A549 (cell line): ENCODE data around the gene HNRNPAB. TPM values are rescaled to one million over a fixed set of nuclear protein-coding genes. Genes with fewer than 3 reads are reported as not detected.

Experiments
- ATAC-seq, 2 experiments: fragments of 200-7000 bp in 1 of 2; fragments of >200 bp in 1 of 2; cut with Nextera tagmentation in 1 of 2; cut with Tn5 transposase in 1 of 2; 3 replicates each; pipeline versions ENCODE4 v1.8.0 to v1.9.1; 2018 to 2020; ENCODE audit warnings: mild to moderate bottlenecking in 1 of 2, moderate library complexity in 1 of 2
- CTCF ChIA-PET: fragments of 300-600 bp; sonication (Branson Sonifier 250); formaldehyde crosslinking; extraction: SDS; loops from one replicate; lab custom pipeline; 2021; ENCODE audit warnings: antibody characterized with exemption, inconsistent platforms; lab: Yijun Ruan, JAX
- POLR2A ChIA-PET: fragments of 350-600 bp; formaldehyde crosslinking; extraction: SDS; loops from one replicate; lab custom pipeline; 2021; ENCODE audit warnings: antibody characterized with exemption, inconsistent platforms; lab: Yijun Ruan, JAX
- DNase-seq, 2 experiments: peaks; one replicate each; pipeline versions ENCODE4 v3.0.0 to v3.0.0-alpha.2; 2011 to 2016; ENCODE audit warnings: low read depth in 1 of 2, low spot score in 1 of 2
- FAIRE-seq: peaks from 2 replicates; lab custom pipeline; 2011; peaks lifted over from hg19 to GRCh38; lab: Jason Lieb, UNC
- H3K27ac ChIP-seq, 2 experiments: fragments of >200 bp; sonication (Bioruptor Twin); formaldehyde crosslinking; 3 replicates each; pipeline ENCODE4 v1.5.1; 2016 to 2017
- H3K4me1 ChIP-seq: fragments of >200 bp; sonication (Bioruptor Twin); formaldehyde crosslinking; 3 replicates; pipeline ENCODE4 v1.6.1; 2016
- H3K4me2 ChIP-seq: fragments of >200 bp; sonication (Bioruptor Twin); formaldehyde crosslinking; 3 replicates; pipeline ENCODE4 v1.6.1; 2016
- H3K4me3 ChIP-seq: fragments of >200 bp; sonication (Bioruptor Twin); formaldehyde crosslinking; 3 replicates; pipeline ENCODE4 v1.5.1; 2016
- H3K9me3 ChIP-seq: fragments of >200 bp; sonication (Bioruptor Twin); formaldehyde crosslinking; 3 replicates; pipeline ENCODE4 v1.6.1; 2016
- CBX2 ChIP-seq: fragments of 200-600 bp; sonication (generic); IDR thresholded peaks from 2 replicates; pipeline ENCODE4 v1.6.1; 2016; ENCODE audit warnings: low read depth, mild to moderate bottlenecking, borderline replicate concordance
- CBX8 ChIP-seq: fragments of 200-600 bp; sonication (generic); IDR thresholded peaks from 2 replicates; pipeline ENCODE4 v1.6.1; 2016
- EHMT2 ChIP-seq: fragments of 200-600 bp; sonication (generic); IDR thresholded peaks from 2 replicates; pipeline ENCODE4 v1.6.1; 2016; ENCODE audit warnings: antibody characterized with exemption, low read depth, mild to moderate bottlenecking, moderate library complexity
- EP300 ChIP-seq, 2 experiments: fragments of >200 bp; sonication (Bioruptor Twin); formaldehyde crosslinking; IDR thresholded peaks; 2 replicates in 1 of 2; 3 replicates in 1 of 2; pipeline ENCODE4 v1.6.1; 2016 to 2017
- FOSL2 ChIP-seq, 2 experiments: fragments of 450-650 bp in 1 of 2; fragments of >200 bp in 1 of 2; sonication (Bioruptor Twin) in 1 of 2; formaldehyde crosslinking; IDR thresholded peaks; 2 replicates each; pipeline versions ENCODE4 v1.5.0 to v1.6.1; 2016 to 2020; ENCODE audit warnings: mild to moderate bottlenecking in 1 of 2, moderate library complexity in 1 of 2
- FOXS1 ChIP-seq: fragments of 250-450 bp; sonication (Bioruptor Pico); IDR thresholded peaks from 2 replicates; pipeline ENCODE4 v1.5.0; 2020; ENCODE audit warnings: mild to moderate bottlenecking, moderate library complexity
- GATA3 ChIP-seq: IDR thresholded peaks from 2 replicates; pipeline ENCODE4 v1.6.1; 2012; ENCODE audit warnings: borderline replicate concordance
- HEYL ChIP-seq: fragments of 250-450 bp; sonication (Bioruptor Pico); IDR thresholded peaks from 2 replicates; pipeline ENCODE4 v1.8.0; 2021; ENCODE audit warnings: mild to moderate bottlenecking, moderate library complexity
- HOXA7 ChIP-seq: fragments of 250-450 bp; sonication (Bioruptor Pico); IDR thresholded peaks from 2 replicates; pipeline ENCODE4 v1.5.0; 2020; ENCODE audit warnings: mild to moderate bottlenecking, moderate library complexity
- JUN ChIP-seq, 2 experiments: fragments of >200 bp; sonication (Bioruptor Twin); formaldehyde crosslinking; IDR thresholded peaks; 2 replicates in 1 of 2; 3 replicates in 1 of 2; pipeline ENCODE4 v1.6.1; 2016 to 2017
- KDM1A ChIP-seq: fragments of 200-600 bp; sonication (generic); IDR thresholded peaks from 2 replicates; pipeline ENCODE4 v1.6.1; 2016; ENCODE audit warnings: low read depth, mild to moderate bottlenecking
- MAFK ChIP-seq: fragments of 450-650 bp; IDR thresholded peaks from 2 replicates; pipeline ENCODE4 v1.6.1; 2014; ENCODE audit not compliant: partially characterized antibody
- MAZ ChIP-seq: fragments of 150-350 bp; IDR thresholded peaks from 2 replicates; pipeline ENCODE4 v1.6.1; 2014; ENCODE audit warnings: antibody characterized with exemption, low read depth, low read length, borderline replicate concordance
- MYC ChIP-seq: IDR thresholded peaks from 2 replicates; pipeline ENCODE4 v1.6.1; 2012; ENCODE audit warnings: mild to moderate bottlenecking, inconsistent platforms, low read length, improper control_type of control experiment, borderline replicate concordance
- POLR2AphosphoS2 ChIP-seq: conservative IDR thresholded peaks from 2 replicates; pipeline ENCODE4 v1.6.1; 2012; ENCODE audit warnings: low read length, improper control_type of control experiment, inconsistent platforms
- RAD21 ChIP-seq, 2 experiments: fragments of >200 bp in 1 of 2; sonication (Bioruptor Twin) in 1 of 2; formaldehyde crosslinking in 1 of 2; IDR thresholded peaks in 1 of 2; conservative IDR thresholded peaks in 1 of 2; 2 replicates in 1 of 2; 3 replicates in 1 of 2; pipeline ENCODE4 v1.6.1; 2012 to 2018; ENCODE audit warnings: inconsistent platforms in 1 of 2
- RCOR1 ChIP-seq: fragments of 150-350 bp; IDR thresholded peaks from 2 replicates; pipeline ENCODE4 v1.6.1; 2014; ENCODE audit warnings: antibody characterized with exemption, low read length, low read depth
- RFX5 ChIP-seq: fragments of 450-650 bp; IDR thresholded peaks from 2 replicates; pipeline ENCODE4 v1.7.1; 2014; ENCODE audit warnings: antibody characterized with exemption, mild to moderate bottlenecking, moderate library complexity
- TFCP2L1 ChIP-seq: fragments of 250-450 bp; sonication (Bioruptor Pico); IDR thresholded peaks from 2 replicates; pipeline ENCODE4 v1.5.0; 2021; ENCODE audit warnings: mild to moderate bottlenecking
- ZFP36 ChIP-seq: fragments of 450-650 bp; IDR thresholded peaks from 2 replicates; pipeline ENCODE4 v1.6.1; 2014; ENCODE audit warnings: borderline replicate concordance; ENCODE audit not compliant: partially characterized antibody
- WGBS: methylation state at CpG from one replicate; pipeline ENCODE4 v1.1.6; 2017; ENCODE audit errors: missing lambda C conversion rate; 5-methylcytosine and 5-hydroxymethylcytosine counted together
- polyA plus RNA-seq, 4 experiments: library from polyadenylated mRNA; depleted of rRNA in 3 of 4; stranded (reverse); fragments of >200 nt; fragmentation: RNase III in 1 of 4; extraction: RNeasy Plus Mini Kit Qiagen cat#74134 plus additional on column Dnase treatment in 1 of 4; gene quantifications; 2 replicates in 3 of 4; 3 replicates in 1 of 4; pipeline ENCODE4 v1.2.3, GENCODE V29; 2011 to 2017
- TF ChIP-seq, protein P1 (sequence below): IDR thresholded peaks from 2 replicates; pipeline ENCODE4 v1.6.1; 2012
- TF ChIP-seq, protein P2 (sequence below): fragments of 200-600 bp; sonication (generic); IDR thresholded peaks from 2 replicates; pipeline ENCODE4 v1.6.1; 2016; ENCODE audit warnings: antibody characterized with exemption, mild to moderate bottlenecking, moderate library complexity
- TF ChIP-seq, protein P3 (sequence below): IDR thresholded peaks from 2 replicates; pipeline ENCODE4 v1.6.1; 2012
- TF ChIP-seq, protein P4 (sequence below): fragments of 450-650 bp; IDR thresholded peaks from 2 replicates; pipeline ENCODE4 v1.6.1; 2014; ENCODE audit warnings: antibody characterized with exemption

Gene HNRNPAB
- polyA plus RNA-seq, 2 of the 4 experiments (the other 2 are of a cell fraction), result 200 to 352 TPM

DNA sequence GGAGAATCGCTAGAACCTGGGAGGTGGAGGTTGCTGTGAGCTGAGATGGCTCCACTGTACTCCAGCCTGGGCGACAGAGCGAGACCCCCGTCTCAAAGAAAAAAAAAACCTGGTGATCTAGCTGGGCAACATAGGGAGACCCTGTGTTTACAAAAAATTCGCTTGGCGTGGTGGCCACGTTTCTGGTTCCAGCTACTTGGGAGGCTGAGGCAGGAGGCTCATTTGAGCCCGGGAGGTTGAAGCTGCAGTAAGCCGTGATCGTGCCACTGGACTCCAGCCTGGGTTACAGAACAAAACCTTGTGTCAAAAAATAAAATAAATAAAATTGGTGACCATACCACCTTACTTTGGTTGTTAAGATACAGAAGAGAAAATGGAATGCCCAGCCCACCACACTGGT is 1.8 kb upstream of the HNRNPAB start:
- ATAC-seq, result no peak
- CTCF ChIA-PET, result interaction anchor here (0.7 kb wide), 1 partner anchor 127 kb away, joined by 3 read pairs; no protein-coding TSS in a partner anchor
- DNase-seq, result no peak
- peaks cover 21% of the 10 kb centered on the region for H3K4me1 ChIP-seq
- no peak overlapping the region for H3K4me2 ChIP-seq
- no peaks in the 10 kb centered on the region for H3K9me3 ChIP-seq
- TF ChIP-seq EHMT2, result no peak
- no peak for TF ChIP-seq KDM1A
- TF ChIP-seq, protein P1, sequence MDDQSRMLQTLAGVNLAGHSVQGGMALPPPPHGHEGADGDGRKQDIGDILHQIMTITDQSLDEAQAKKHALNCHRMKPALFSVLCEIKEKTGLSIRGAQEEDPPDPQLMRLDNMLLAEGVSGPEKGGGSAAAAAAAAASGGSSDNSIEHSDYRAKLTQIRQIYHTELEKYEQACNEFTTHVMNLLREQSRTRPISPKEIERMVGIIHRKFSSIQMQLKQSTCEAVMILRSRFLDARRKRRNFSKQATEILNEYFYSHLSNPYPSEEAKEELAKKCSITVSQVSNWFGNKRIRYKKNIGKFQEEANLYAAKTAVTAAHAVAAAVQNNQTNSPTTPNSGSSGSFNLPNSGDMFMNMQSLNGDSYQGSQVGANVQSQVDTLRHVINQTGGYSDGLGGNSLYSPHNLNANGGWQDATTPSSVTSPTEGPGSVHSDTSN, result no peak
- TF ChIP-seq, protein P2, sequence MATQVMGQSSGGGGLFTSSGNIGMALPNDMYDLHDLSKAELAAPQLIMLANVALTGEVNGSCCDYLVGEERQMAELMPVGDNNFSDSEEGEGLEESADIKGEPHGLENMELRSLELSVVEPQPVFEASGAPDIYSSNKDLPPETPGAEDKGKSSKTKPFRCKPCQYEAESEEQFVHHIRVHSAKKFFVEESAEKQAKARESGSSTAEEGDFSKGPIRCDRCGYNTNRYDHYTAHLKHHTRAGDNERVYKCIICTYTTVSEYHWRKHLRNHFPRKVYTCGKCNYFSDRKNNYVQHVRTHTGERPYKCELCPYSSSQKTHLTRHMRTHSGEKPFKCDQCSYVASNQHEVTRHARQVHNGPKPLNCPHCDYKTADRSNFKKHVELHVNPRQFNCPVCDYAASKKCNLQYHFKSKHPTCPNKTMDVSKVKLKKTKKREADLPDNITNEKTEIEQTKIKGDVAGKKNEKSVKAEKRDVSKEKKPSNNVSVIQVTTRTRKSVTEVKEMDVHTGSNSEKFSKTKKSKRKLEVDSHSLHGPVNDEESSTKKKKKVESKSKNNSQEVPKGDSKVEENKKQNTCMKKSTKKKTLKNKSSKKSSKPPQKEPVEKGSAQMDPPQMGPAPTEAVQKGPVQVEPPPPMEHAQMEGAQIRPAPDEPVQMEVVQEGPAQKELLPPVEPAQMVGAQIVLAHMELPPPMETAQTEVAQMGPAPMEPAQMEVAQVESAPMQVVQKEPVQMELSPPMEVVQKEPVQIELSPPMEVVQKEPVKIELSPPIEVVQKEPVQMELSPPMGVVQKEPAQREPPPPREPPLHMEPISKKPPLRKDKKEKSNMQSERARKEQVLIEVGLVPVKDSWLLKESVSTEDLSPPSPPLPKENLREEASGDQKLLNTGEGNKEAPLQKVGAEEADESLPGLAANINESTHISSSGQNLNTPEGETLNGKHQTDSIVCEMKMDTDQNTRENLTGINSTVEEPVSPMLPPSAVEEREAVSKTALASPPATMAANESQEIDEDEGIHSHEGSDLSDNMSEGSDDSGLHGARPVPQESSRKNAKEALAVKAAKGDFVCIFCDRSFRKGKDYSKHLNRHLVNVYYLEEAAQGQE, result no peak
- TF ChIP-seq, protein P3, sequence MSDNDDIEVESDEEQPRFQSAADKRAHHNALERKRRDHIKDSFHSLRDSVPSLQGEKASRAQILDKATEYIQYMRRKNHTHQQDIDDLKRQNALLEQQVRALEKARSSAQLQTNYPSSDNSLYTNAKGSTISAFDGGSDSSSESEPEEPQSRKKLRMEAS, result no peak
- TF ChIP-seq CBX8, result no peak
- TF ChIP-seq ZFP36, result no peak
- no peak for TF ChIP-seq CBX2
- TF ChIP-seq RCOR1, result no peak
- TF ChIP-seq EP300 (IDR thresholded peaks at IDR 0.05), result no peak
- no peak for TF ChIP-seq TFCP2L1 (CRISPR knock-in tag)
- no peak for TF ChIP-seq HOXA7 (CRISPR knock-in tag)
- no peak for TF ChIP-seq MAZ
- no peak for TF ChIP-seq FOXS1 (CRISPR knock-in tag)
- no peak for TF ChIP-seq GATA3
- TF ChIP-seq RAD21 (conservative IDR thresholded peaks at IDR 0.05 in 1 of 2, IDR thresholded peaks at IDR 0.05 in 1 of 2), result no peak
- TF ChIP-seq, protein P4, sequence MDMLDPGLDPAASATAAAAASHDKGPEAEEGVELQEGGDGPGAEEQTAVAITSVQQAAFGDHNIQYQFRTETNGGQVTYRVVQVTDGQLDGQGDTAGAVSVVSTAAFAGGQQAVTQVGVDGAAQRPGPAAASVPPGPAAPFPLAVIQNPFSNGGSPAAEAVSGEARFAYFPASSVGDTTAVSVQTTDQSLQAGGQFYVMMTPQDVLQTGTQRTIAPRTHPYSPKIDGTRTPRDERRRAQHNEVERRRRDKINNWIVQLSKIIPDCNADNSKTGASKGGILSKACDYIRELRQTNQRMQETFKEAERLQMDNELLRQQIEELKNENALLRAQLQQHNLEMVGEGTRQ, result no peak
- TF ChIP-seq MAFK, result no peak
- TF ChIP-seq JUN (IDR thresholded peaks at IDR 0.05), result no peak
- H3K27ac ChIP-seq, result no peak overlapping the region
- no peak overlapping the region for H3K4me3 ChIP-seq
- POLR2A ChIA-PET, result no interaction called here
- 93% methylated on average over 10 of the region's 10 CpGs for WGBS
- FAIRE-seq, result no peak

DNA sequence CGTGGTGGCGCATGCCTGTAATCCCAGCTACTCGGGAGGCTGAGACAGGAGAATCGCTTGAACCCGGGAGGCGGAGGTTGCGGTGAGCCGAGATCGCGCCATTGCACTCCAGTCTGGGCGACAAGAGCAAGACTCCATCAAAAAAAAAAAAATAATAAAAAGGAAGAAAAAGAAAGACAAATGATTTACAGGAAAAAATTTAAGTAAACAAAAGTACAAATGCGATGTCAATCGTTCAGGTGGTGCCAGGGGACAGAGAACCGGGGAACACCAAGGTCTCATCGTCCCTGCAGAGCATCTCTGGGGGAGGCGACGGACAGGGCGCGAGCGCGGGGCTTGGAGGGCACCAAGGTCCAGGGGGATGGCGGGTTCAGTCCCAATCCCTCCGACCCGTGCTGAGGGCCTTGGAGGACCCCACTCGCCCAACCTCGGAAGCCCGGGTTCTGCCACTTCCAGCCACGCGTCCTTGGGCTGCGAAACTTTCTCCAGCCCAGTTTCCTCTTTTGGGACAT is 607 bp upstream of the HNRNPAB start:
- ChIA-PET CTCF (interaction anchor here (0.6 to 1.3 kb wide), 3 partner anchors 12 to 128 kb away, joined by 3 to 4 read pairs (median 4); no protein-coding TSS in a partner anchor), POLR2A (interaction anchor here (0.6 to 1.5 kb wide), 16 partner anchors 8 to 1660 kb away, joined by 3 to 18 read pairs (median 4); partner anchors contain the start of genes HNRNPH1, NHP2, PHYKPL and RUFY1)
- peak overlapping the region; percentile 79 for H3K4me2 ChIP-seq
- 30% methylated on average over 30 of the region's 30 CpGs for WGBS
- no peaks in the 10 kb centered on the region for H3K9me3 ChIP-seq
- peak overlapping the region; percentile 81 to 94 for H3K27ac ChIP-seq
- DNase-seq, result no peak
- peaks cover 30% of the 10 kb centered on the region for H3K4me1 ChIP-seq
- ATAC-seq, result peak; percentile 36 to 47
- no peak for FAIRE-seq
- peak overlapping the region; percentile 96 for H3K4me3 ChIP-seq
- TF ChIP-seq HEYL (CRISPR knock-in tag) (no peak), MYC (no peak), RCOR1 (no peak), RFX5 (no peak), MAFK (no peak), FOSL2 (IDR thresholded peaks at IDR 0.05) (no peak), FOSL2 (CRISPR knock-in tag; IDR thresholded peaks at IDR 0.05) (no peak), POLR2AphosphoS2 (no peak), EHMT2 (no peak)
- TF ChIP-seq, protein P1, result no peak
- TF ChIP-seq, protein P2, result no peak
